ENCODE results near the gene PTBP2. TPM values are rescaled to one million over a fixed set of nuclear protein-coding genes. Genes with fewer than 3 reads are reported as not detected.

Gene PTBP2
- total and polyA plus RNA-seq, 2 of the 8 experiments (the other 6 are each of a cell fraction or from before 2014, with no cell fraction given) = 24.2 to 61.7 TPM

GRCh38 chr1:96825231-96825630 lies 103.6 kb downstream of the PTBP2 start:
- H3K79me1 ChIP-seq (ENCODE audit: low read depth, low read length) = no peaks in the 10 kb centered on the region
- no peaks in the 10 kb centered on the region for H3K9me3 ChIP-seq (ENCODE audit: insufficient read depth in 2 of 2, low read depth in 1 of 2, low read length in 1 of 2)
- ChIA-PET POLR2A (ENCODE audit: partially characterized antibody) (interaction anchor here (1.1 to 1.9 kb wide), 2 partner anchors 8 to 10 kb away, joined by 3 to 4 read pairs; no protein-coding TSS in a partner anchor), CTCF (ENCODE audit: partially characterized antibody) (no interaction called here)
- no peaks in the 10 kb centered on the region for H3K23me2 ChIP-seq (ENCODE audit: low read depth, low read length)
- H2BK5ac ChIP-seq (ENCODE audit: low read depth, low read length) = no peak overlapping the region
- H2BK15ac ChIP-seq (ENCODE audit: low read length) = no peak overlapping the region
- H2AK5ac ChIP-seq (ENCODE audit: low read depth, low read length) = no peak overlapping the region
- H2BK20ac ChIP-seq (ENCODE audit: low read length) = no peak overlapping the region
- no peak overlapping the region for H3K9ac ChIP-seq (replicated peaks in 1 of 4; ENCODE audit: extremely low read depth in 1 of 4, low read depth in 3 of 4, low read length in 3 of 4)
- H3K14ac ChIP-seq (ENCODE audit: insufficient read length) = no peak overlapping the region
- H3K18ac ChIP-seq (ENCODE audit: extremely low read depth, low read length) = no peak overlapping the region
- DNase-seq (ENCODE audit: low read depth in 1 of 2, low spot score in 2 of 2) = no peak
- no peak overlapping the region for H4K5ac ChIP-seq (ENCODE audit: insufficient read length, low read depth, low read length)
- WGBS, 2 experiments (ENCODE audit: extremely low coverage in 1 of 2, insufficient coverage in 1 of 2, insufficient read length in 1 of 2, insufficient replicate concordance in 2 of 2, low coverage in 1 of 2, low lambda C conversion rate in 2 of 2, missing lambda C conversion rate in 1 of 2) = 70% methylated on average over 1 of the region's 1 CpG; no CpG with 5 or more reads in 1 of the 2 experiments
- no peaks in the 10 kb centered on the region for H3K79me2 ChIP-seq (ENCODE audit: control insufficient read depth in 1 of 2, insufficient read depth in 2 of 2, low read length in 2 of 2)
- H3K36me3 ChIP-seq (ENCODE audit: control insufficient read depth in 2 of 4, insufficient read depth in 4 of 4, low read length in 3 of 4) = peaks cover 0 to 2% (median 0%) of the 10 kb centered on the region in 4 experiments; a peak in 1 of 8 replicates
- no peak overlapping the region for H4K8ac ChIP-seq (ENCODE audit: extremely low read depth, insufficient read depth, low read length)
- no peak overlapping the region for H2BK12ac ChIP-seq (ENCODE audit: low read depth, low read length)
- no peaks in the 10 kb centered on the region for H4K20me1 ChIP-seq (replicated peaks in 1 of 2; ENCODE audit: control insufficient read depth in 1 of 2, insufficient read depth in 2 of 2, low read length in 2 of 2)
- FAIRE-seq = no peak
- H3K56ac ChIP-seq (replicated peaks; ENCODE audit: insufficient read length, low read depth, low read length) = no peak overlapping the region
- no peaks in the 10 kb centered on the region for H3K27me3 ChIP-seq (replicated peaks in 1 of 4; ENCODE audit: control insufficient read depth in 3 of 4, extremely low read depth in 1 of 4, insufficient read depth in 3 of 4, low read length in 3 of 4)
- H3K4ac ChIP-seq (replicated peaks; ENCODE audit: insufficient read length, low read depth, low read length) = no peak overlapping the region
- no peak overlapping the region for H2BK120ac ChIP-seq (replicated peaks; ENCODE audit: low read depth, low read length)
- no peak overlapping the region for H3K27ac ChIP-seq (ENCODE audit: low read depth, low read length)
- no peak overlapping the region for H3K4me3 ChIP-seq (ENCODE audit: extremely low read depth in 1 of 4, insufficient read depth in 2 of 4, low read depth in 3 of 4, low read length in 4 of 4)
- H3K4me2 ChIP-seq (ENCODE audit: insufficient read depth in 1 of 2, low read depth in 2 of 2, low read length in 2 of 2) = no peak overlapping the region
- no peak overlapping the region for H3K23ac ChIP-seq (ENCODE audit: insufficient read length)
- H2AFZ ChIP-seq (ENCODE audit: low read length) = no peak overlapping the region
- no peak overlapping the region for H4K91ac ChIP-seq (replicated peaks; ENCODE audit: insufficient read length, low read length)
- no peaks in the 10 kb centered on the region for H3K4me1 ChIP-seq (replicated peaks in 1 of 4; ENCODE audit: control insufficient read depth in 3 of 4, insufficient read depth in 4 of 4, low read length in 3 of 4)
- TF ChIP-seq POLR2A (IDR thresholded peaks at IDR 0.05; ENCODE audit: control extremely low read depth in 1 of 2, low read depth in 2 of 2, low read length in 2 of 2) (no peak), JUN (IDR thresholded peaks at IDR 0.05; ENCODE audit: low read depth, low read length) (no peak), USF2 (IDR thresholded peaks at IDR 0.05; ENCODE audit: low read length) (no peak), TBP (IDR thresholded peaks at IDR 0.05; ENCODE audit: low read depth, low read length) (no peak), POLR2AphosphoS5 (IDR thresholded peaks at IDR 0.05; ENCODE audit: low read depth, low read length) (no peak), ZNF274 (IDR thresholded peaks at IDR 0.05; ENCODE audit: borderline replicate concordance, extremely low read depth, low read length) (no peak), TAF1 (IDR thresholded peaks at IDR 0.05; ENCODE audit: low read depth, low read length) (no peak), MAX (IDR thresholded peaks at IDR 0.05) (no peak), RFX5 (IDR thresholded peaks at IDR 0.05; ENCODE audit: borderline replicate concordance, low read depth, low read length) (no peak), POU5F1 (IDR thresholded peaks at IDR 0.05; ENCODE audit: low read depth, low read length) (no peak), CBX5 (IDR thresholded peaks at IDR 0.05; ENCODE audit: low read depth, low read length) (no peak), RAD21 (IDR thresholded peaks at IDR 0.05 in 1 of 2, conservative IDR thresholded peaks at IDR 0.05 in 1 of 2; ENCODE audit: low read depth in 2 of 2, low read length in 2 of 2) (no peak), SIN3A (conservative IDR thresholded peaks at IDR 0.05 in 1 of 2, IDR thresholded peaks at IDR 0.05 in 1 of 2; ENCODE audit: low read depth in 1 of 2, low read length in 2 of 2) (no peak), MAFK (IDR thresholded peaks at IDR 0.05; ENCODE audit: low read depth, low read length) (no peak)

Data from H1 (cell line).